ENCODE results near the gene PARP4.

GRCh38 chr13:24527266-24527775 is 14.7 kb upstream of the PARP4 start:
- no peak for TF ChIP-seq CTCF (IDR thresholded peaks at IDR 0.05)
- TF ChIP-seq POLR2A (IDR thresholded peaks at IDR 0.05): no peak

Measured in right lobe of liver (tissue), 4 donors.